ES-I3 (cell line): ENCODE measurements around the gene PAFAH1B2.
"Not testable (repeated sequence)": the region's sequence is repeated elsewhere in the genome, so short reads cannot be mapped to it uniquely, and the experiment has no call there.

ENCODE experiments used
- H3K36me3 ChIP-seq: 2 replicates; pipeline ENCODE4 v1.6.1; 2013; ENCODE audit warnings: mild to moderate bottlenecking, low read length, control low read depth, moderate library complexity; ENCODE audit not compliant: insufficient read depth
- H3K4me1 ChIP-seq: 2 replicates; pipeline ENCODE4 v1.6.1; 2013; ENCODE audit warnings: mild to moderate bottlenecking, control low read depth, low read length; ENCODE audit not compliant: insufficient read depth
- H3K9ac ChIP-seq: 2 replicates; pipeline ENCODE4 v1.6.1; 2013; ENCODE audit warnings: low read depth, mild to moderate bottlenecking, low read length, moderate library complexity
- H3K9me3 ChIP-seq: 2 replicates; pipeline ENCODE4 v1.6.1; 2013; ENCODE audit warnings: mild to moderate bottlenecking, low read length, moderate library complexity; ENCODE audit not compliant: control insufficient read depth, insufficient read depth

The PAFAH1B2 gene

DNA sequence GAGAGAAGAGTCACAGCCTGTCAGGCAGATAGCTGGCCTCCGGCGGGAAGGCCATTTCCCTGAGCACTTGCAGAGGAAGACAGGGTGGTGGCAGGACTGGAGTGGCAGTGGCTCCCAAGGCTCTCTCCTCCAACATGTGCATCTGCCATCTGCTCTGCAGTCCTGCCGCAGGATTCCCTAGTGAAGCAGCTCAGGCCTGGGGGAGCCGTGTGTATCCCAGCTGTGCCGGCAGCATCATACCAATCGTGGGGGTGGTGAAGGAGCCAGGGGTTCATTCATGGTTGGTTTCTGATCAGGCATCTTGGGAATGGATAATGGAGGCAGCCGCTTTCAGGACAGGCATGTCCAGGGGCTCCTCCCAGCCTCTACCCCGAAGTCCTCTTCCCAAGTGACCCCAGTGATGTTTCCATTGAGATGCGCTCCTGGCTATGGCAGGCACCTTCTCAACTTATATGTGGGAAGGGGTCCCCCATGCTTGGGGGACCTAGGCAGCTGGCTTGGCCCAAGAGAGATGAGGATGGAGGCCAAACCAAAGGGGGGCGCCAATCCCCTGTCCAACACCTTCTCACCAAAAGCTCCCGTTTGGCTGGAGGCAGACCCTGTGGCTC lies 61.2 kb downstream of the PAFAH1B2 start:
- Histone ChIP-seq H3K9ac (no peak overlapping the region), H3K36me3 (peaks cover 14% of the 10 kb centered on the region), H3K9me3 (no peaks in the 10 kb centered on the region), H3K4me1 (peaks cover 19% of the 10 kb centered on the region; the same call in 1 of the 2 replicates)

- H3K4me1 ChIP-seq: peaks cover 11% of the 10 kb centered on the region; the same call in 1 of the 2 replicates
- H3K9me3 ChIP-seq, H3K9ac ChIP-seq: not testable (repeated sequence)
- H3K36me3 ChIP-seq: peaks cover 14% of the 10 kb centered on the region
Observed at GRCh38 chr11:117206111-117206510, 62.0 kb downstream of the PAFAH1B2 start.

DNA sequence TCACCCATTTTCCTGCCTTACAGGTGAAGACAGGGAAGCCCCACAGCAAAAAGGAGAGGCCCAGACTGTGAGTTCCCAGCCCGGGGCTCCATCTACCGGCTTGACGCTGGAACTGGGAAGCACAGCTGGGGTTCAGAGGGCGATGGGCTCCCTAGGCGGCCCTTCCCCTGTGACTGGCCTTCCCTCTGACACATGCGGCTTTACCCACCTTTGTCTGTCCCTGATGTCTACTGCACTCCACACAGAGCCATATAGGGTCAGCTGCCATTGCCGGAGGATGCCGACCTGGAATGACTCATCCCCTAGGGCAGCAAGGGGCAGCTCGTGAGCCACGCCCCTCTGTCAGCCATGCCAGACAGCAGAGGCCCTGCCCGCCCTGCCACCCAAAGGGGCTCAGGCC lies 62.8 kb downstream of the PAFAH1B2 start:
- H3K9ac ChIP-seq, H3K9me3 ChIP-seq, H3K4me1 ChIP-seq: not testable (repeated sequence)
- H3K36me3 ChIP-seq: peaks cover 14% of the 10 kb centered on the region

DNA sequence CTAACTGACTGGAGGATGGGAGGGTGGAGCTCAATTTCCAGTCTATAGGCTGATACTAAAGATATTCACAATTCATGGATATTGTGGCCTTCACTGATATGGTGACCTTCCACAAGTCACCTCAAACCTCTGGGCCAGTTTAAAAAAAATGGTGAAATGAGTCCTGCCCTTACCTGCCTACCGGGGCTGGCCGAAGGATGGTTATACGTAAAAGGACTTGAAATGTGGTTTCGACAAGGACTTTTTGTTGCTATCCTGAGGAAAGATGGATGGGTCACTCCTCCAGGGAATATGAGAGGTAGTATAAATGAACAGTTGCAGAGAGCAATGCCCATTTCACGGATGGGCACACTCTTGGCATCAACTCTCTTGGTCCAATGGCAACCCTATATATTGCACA lies 63.4 kb downstream of the PAFAH1B2 start:
- not testable (repeated sequence) for H3K4me1 ChIP-seq, H3K9me3 ChIP-seq, H3K36me3 ChIP-seq, H3K9ac ChIP-seq

DNA sequence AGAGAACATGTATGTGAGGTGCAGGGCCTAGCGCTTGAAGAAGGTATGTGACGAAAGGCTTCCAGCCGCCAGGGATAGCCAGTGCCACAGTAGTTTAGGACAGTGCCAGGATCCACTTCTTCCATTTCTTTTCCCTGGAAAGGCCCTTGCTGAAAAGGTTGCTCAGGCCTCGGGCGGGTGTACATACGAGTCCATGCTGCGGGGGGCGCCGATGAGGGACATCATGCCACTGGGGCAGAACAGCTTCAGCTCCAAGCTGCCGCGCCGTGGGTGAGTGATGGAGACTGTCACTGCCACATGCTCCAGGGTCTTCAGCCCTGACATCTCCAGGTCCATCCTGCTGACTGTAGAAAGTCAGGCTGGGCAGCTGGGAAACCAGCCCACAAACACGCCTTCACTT lies 64.6 kb downstream of the PAFAH1B2 start:
- not testable (repeated sequence) for H3K9ac ChIP-seq, H3K36me3 ChIP-seq, H3K9me3 ChIP-seq, H3K4me1 ChIP-seq

DNA sequence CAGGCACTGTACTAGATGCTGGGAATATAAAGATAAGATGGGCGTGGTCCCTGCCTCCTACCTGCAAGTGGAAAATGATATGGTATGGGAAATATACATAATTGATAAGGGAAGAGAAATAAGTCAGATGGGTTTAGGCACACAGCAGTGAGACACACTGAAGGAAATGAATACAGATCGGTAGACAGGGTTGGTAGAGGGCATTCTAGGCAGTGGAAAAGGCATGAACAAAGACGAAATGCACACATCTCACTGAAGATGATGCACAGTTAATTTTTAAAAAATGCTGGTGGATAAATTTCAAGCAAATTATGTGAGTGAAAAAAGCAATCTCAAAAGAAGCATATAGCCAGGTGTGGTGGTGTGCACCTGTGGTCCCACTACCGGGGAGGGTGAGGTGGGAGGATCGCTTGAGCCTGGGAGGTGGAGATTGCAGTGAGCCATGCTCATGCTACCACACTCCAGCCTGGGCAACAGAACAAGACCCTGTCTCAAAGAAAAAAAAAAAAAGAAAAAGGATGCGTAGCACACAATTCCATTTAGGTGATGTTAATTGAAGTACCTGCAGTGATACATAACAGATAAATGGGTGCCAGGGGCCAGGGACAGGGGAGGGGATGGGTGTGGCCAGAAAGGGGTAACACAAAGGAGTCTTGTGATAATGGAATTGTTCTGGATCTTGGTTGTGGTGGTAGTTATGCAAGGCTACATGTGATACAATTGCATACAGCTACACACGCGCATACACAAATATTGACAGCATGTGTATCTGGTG lies 65.5 kb downstream of the PAFAH1B2 start:
- not testable (repeated sequence) for H3K9ac ChIP-seq, H3K36me3 ChIP-seq, H3K4me1 ChIP-seq, H3K9me3 ChIP-seq

- Histone ChIP-seq H3K9me3 (no peaks in the 10 kb centered on the region), H3K36me3 (no peaks in the 10 kb centered on the region), H3K9ac (no peak overlapping the region), H3K4me1 (no peaks in the 10 kb centered on the region)
Observed at GRCh38 chr11:117210620-117211019, 66.5 kb downstream of the PAFAH1B2 start.

DNA sequence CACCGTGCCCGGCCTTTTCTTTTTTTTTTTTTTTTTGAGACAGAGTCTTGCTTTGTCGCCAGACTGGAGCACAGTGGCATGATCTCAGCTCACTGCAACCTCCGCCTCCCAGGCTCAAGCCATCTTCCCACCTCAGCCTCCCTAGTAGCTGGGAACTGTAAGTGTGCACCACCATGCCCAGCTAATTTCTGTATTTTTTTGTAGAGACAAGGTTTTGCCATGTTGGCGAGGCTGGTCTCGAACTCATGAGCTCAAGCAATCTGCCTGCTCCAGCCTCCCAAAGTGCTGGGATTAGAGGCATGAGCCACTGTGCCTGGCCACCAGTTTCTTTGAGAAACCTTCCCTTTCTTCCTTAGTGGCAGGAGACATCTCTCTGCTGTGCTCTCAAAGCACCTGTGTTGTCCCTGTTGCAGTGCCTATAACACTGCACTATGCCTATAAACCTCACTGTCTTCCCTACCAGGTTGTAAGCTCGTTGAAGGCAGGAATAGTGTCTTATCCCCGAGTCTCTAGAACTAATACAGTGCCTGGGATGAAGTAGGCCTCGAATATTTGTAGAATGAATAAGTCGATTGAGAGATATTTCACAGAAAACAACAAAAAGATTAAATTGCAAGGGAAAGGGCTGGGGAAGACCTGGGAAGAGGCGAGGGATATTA lies 68.7 kb downstream of the PAFAH1B2 start:
- peaks cover 6% of the 10 kb centered on the region for H3K36me3 ChIP-seq
- H3K9me3 ChIP-seq: no peaks in the 10 kb centered on the region
- H3K4me1 ChIP-seq: no peaks in the 10 kb centered on the region
- H3K9ac ChIP-seq: no peak overlapping the region

- H3K36me3 ChIP-seq: peaks cover 16% of the 10 kb centered on the region
- H3K9ac ChIP-seq: no peak overlapping the region
- no peaks in the 10 kb centered on the region for H3K9me3 ChIP-seq
- no peaks in the 10 kb centered on the region for H3K4me1 ChIP-seq
Observed at GRCh38 chr11:117214404-117215110, 70.5 kb downstream of the PAFAH1B2 start.

- Histone ChIP-seq H3K36me3 (peaks cover 20% of the 10 kb centered on the region), H3K9me3 (no peaks in the 10 kb centered on the region), H3K4me1 (no peaks in the 10 kb centered on the region), H3K9ac (no peak overlapping the region)
Observed at GRCh38 chr11:117217141-117218084, 73.3 kb downstream of the PAFAH1B2 start.

- Histone ChIP-seq H3K4me1 (no peaks in the 10 kb centered on the region), H3K9ac (no peak overlapping the region), H3K9me3 (no peaks in the 10 kb centered on the region), H3K36me3 (peaks cover 20% of the 10 kb centered on the region)
Observed at GRCh38 chr11:117218133-117218915, 74.2 kb downstream of the PAFAH1B2 start.

- H3K9me3 ChIP-seq: no peaks in the 10 kb centered on the region
- H3K4me1 ChIP-seq: no peaks in the 10 kb centered on the region
- no peak overlapping the region for H3K9ac ChIP-seq
- peaks cover 26% of the 10 kb centered on the region for H3K36me3 ChIP-seq
Observed at GRCh38 chr11:117219001-117219400, 74.9 kb downstream of the PAFAH1B2 start.

DNA sequence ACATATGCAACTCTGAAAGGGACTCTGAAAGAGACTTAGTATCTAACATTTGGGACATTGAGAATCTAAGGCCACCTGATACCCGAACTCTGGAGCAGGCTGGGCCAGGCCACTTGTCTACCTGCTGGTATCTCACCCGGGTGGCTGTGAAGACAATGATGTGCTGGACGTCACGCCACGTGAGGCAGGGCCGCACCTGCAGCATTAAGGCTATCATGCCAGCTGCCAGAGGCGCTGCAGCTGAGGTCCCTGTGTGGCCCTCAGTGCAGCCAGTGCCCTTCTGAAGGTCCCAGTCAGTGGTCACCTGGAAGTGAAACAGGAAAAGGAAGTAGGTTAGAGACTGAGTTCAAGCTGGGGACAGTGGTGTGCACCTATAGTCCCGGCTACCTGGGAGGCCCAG lies 75.4 kb downstream of the PAFAH1B2 start:
- H3K9me3 ChIP-seq: no peaks in the 10 kb centered on the region
- H3K9ac ChIP-seq: no peak overlapping the region
- H3K4me1 ChIP-seq: no peaks in the 10 kb centered on the region
- H3K36me3 ChIP-seq: peaks cover 26% of the 10 kb centered on the region
